Sigmoid colon (tissue), 4 donors: Measurements from ENCODE around the gene GLMP.

Source experiments
- EP300 ChIP-seq, 4 donors: sonication (generic); formaldehyde crosslinking; IDR thresholded peaks; one replicate each; pipeline ENCODE4 v1.6.1; 2017; ENCODE audit warnings: antibody characterized with exemption in 4 of 4
- POLR2A ChIP-seq, 2 donors: fragments of 450-650 bp; IDR thresholded peaks; one replicate each; pipeline ENCODE4 v1.6.1; 2016; ENCODE audit warnings: antibody characterized with exemption in 2 of 2, mild to moderate bottlenecking in 2 of 2, moderate library complexity in 2 of 2
- POLR2AphosphoS5 ChIP-seq, 4 donors: sonication (generic); formaldehyde crosslinking; IDR thresholded peaks; one replicate each; pipeline ENCODE4 v1.6.1; 2017; ENCODE audit warnings: antibody characterized with exemption in 4 of 4
- TF ChIP-seq, protein P1 (sequence below), 4 experiments: fragments of 450-650 bp in 3 of 4; fragments of 200-600 bp in 1 of 4; IDR thresholded peaks; one replicate each; pipeline ENCODE4 v1.5.1; 2016 to 2019; ENCODE audit warnings: antibody characterized with exemption in 4 of 4, mild to moderate bottlenecking in 3 of 4, moderate library complexity in 2 of 4

DNA sequence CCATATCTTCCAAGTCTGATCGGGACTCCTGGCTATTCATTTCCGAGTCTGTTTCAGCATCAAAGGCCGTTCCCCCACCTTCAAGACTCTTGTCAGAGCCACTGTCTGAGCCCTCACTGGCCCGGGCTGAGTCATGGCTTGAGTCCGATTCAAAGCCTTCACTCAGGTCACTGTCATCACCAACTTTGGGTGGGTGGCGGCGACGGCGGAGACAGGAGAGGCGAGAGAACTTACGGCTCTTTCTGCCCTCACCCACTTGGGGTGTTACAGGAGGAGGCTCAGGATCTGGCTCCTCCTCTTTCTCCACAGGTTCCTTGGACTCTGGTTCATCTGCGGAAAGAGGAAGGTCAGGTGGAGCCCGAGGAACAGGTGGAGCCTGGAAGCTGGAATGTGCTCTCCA lies 29.4 kb downstream of the GLMP start:
- TF ChIP-seq, protein P1, sequence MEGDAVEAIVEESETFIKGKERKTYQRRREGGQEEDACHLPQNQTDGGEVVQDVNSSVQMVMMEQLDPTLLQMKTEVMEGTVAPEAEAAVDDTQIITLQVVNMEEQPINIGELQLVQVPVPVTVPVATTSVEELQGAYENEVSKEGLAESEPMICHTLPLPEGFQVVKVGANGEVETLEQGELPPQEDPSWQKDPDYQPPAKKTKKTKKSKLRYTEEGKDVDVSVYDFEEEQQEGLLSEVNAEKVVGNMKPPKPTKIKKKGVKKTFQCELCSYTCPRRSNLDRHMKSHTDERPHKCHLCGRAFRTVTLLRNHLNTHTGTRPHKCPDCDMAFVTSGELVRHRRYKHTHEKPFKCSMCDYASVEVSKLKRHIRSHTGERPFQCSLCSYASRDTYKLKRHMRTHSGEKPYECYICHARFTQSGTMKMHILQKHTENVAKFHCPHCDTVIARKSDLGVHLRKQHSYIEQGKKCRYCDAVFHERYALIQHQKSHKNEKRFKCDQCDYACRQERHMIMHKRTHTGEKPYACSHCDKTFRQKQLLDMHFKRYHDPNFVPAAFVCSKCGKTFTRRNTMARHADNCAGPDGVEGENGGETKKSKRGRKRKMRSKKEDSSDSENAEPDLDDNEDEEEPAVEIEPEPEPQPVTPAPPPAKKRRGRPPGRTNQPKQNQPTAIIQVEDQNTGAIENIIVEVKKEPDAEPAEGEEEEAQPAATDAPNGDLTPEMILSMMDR (IDR thresholded peaks at IDR 0.05), result no peak
- TF ChIP-seq POLR2A (IDR thresholded peaks at IDR 0.05) (no peak), POLR2AphosphoS5 (IDR thresholded peaks at IDR 0.05) (no peak), EP300 (IDR thresholded peaks at IDR 0.05) (no peak)
